HepG2 (cell line): ENCODE measurements around the gene VPS9D1. TPM values are rescaled to one million over a fixed set of nuclear protein-coding genes. Genes with fewer than 3 reads are reported as not detected.

Experiments
- ARNT ChIP-seq: fragments of 450-650 bp; IDR thresholded peaks from 2 replicates; pipeline ENCODE4 v1.6.1; 2017
- HBP1 ChIP-seq: IDR thresholded peaks from 2 replicates; pipeline ENCODE4 v1.6.1; 2016; ENCODE audit warnings: low read depth, control low read depth
- HMG20B ChIP-seq: conservative IDR thresholded peaks from 2 replicates; pipeline ENCODE4 v1.6.1; 2016; ENCODE audit warnings: missing genetic modification reagents, missing compliant biosample characterization
- PRDM15 ChIP-seq: sonication (generic); formaldehyde crosslinking; IDR thresholded peaks from 2 replicates; pipeline ENCODE4 v1.4.0; 2020; ENCODE audit warnings: missing genetic modification reagents
- RFXANK ChIP-seq: IDR thresholded peaks from 2 replicates; pipeline ENCODE4 v1.6.1; 2016
- SP5 ChIP-seq: IDR thresholded peaks from 2 replicates; pipeline ENCODE4 v1.6.1; 2016; ENCODE audit warnings: low read depth, borderline replicate concordance
- SRSF4 ChIP-seq: fragments of 200-400 bp; formaldehyde crosslinking; IDR thresholded peaks from one replicate; pipeline ENCODE4 v1.6.1; 2018; ENCODE audit warnings: mild to moderate bottlenecking, low read depth, low read length, moderate library complexity; ENCODE audit not compliant: poor library complexity, severe bottlenecking
- STAT6 ChIP-seq: sonication (generic); formaldehyde crosslinking; IDR thresholded peaks from 2 replicates; pipeline ENCODE4 v1.4.0; 2020; ENCODE audit warnings: missing genetic modification reagents, mild to moderate bottlenecking, borderline replicate concordance
- ZBTB37 ChIP-seq: sonication (generic); formaldehyde crosslinking; IDR thresholded peaks from 2 replicates; pipeline ENCODE4 v1.4.0; 2020; ENCODE audit warnings: mild to moderate bottlenecking, missing genetic modification reagents
- ZBTB46 ChIP-seq: sonication (generic); formaldehyde crosslinking; IDR thresholded peaks from 2 replicates; pipeline ENCODE4 v1.4.0; 2020; ENCODE audit warnings: mild to moderate bottlenecking, missing genetic modification reagents, borderline replicate concordance
- ZBTB8A ChIP-seq: sonication (generic); formaldehyde crosslinking; IDR thresholded peaks from 2 replicates; pipeline ENCODE4 v1.4.0; 2020; ENCODE audit warnings: mild to moderate bottlenecking, low read depth, missing genetic modification reagents, borderline replicate concordance
- ZNF441 ChIP-seq: sonication (generic); formaldehyde crosslinking; IDR thresholded peaks from 2 replicates; pipeline ENCODE4 v1.7.0; 2021; ENCODE audit warnings: missing genetic modification reagents, borderline replicate concordance
- ZNF589 ChIP-seq: sonication (generic); formaldehyde crosslinking; conservative IDR thresholded peaks from 2 replicates; pipeline ENCODE4 v1.8.0; 2022; ENCODE audit warnings: mild to moderate bottlenecking, moderate library complexity, missing genetic modification reagents
- ZSCAN25 ChIP-seq: sonication (generic); formaldehyde crosslinking; IDR thresholded peaks from 2 replicates; pipeline ENCODE4 v1.8.0; 2022; ENCODE audit warnings: mild to moderate bottlenecking, missing genetic modification reagents
- polyA plus RNA-seq, 8 experiments: library from polyadenylated mRNA; depleted of rRNA in 3 of 8; stranded (reverse) in 7 of 8; unstranded in 1 of 8; fragments of >200 nt; fragmentation: Illumina TruSeq in 4 of 8; extraction: Trizol in 4 of 8; gene quantifications; 2 replicates each; pipeline versions ENCODE4 v1.2.1 to v1.2.3, GENCODE V29; 2011 to 2016; ENCODE audit warnings: low read depth in 4 of 8, missing spikeins in 1 of 8, mixed read lengths in 1 of 8; ENCODE audit not compliant: insufficient read depth in 1 of 8
- total RNA-seq, 5 experiments: library from RNA; depleted of rRNA; stranded (reverse); fragments of >200 nt; fragmentation: Illumina TruSeq; extraction: Trizol; gene quantifications; 2 replicates each; pipeline ENCODE4 v1.2.3, GENCODE V29; 2016; ENCODE audit warnings: low read depth in 1 of 5

VPS9D1 gene
- total and polyA plus RNA-seq, 2 of the 13 experiments (the other 11 are each of a cell fraction or from before 2014, with no cell fraction given): 10.1 to 13.2 TPM

GRCh38 chr16:89700649-89701424, 19.9 kb downstream of the VPS9D1 start (continued):
- TF ChIP-seq HBP1 (CRISPR knock-in tag) (peak; percentile 86), ZBTB8A (CRISPR knock-in tag) (no peak), HMG20B (CRISPR knock-in tag) (0 out of 2 replicates have a peak, but pooled peaks have one; percentile 37), RFXANK (CRISPR knock-in tag) (no peak), ZNF441 (CRISPR knock-in tag) (no peak), STAT6 (CRISPR knock-in tag) (no peak), ZSCAN25 (CRISPR knock-in tag) (0 out of 2 replicates have a peak, but pooled peaks have one; percentile 57), ZBTB46 (no peak), ZNF589 (CRISPR knock-in tag) (no peak; the same call in 1 of the 2 replicates), ARNT (no peak), ZBTB37 (CRISPR knock-in tag) (no peak), PRDM15 (CRISPR knock-in tag) (0 out of 2 replicates have a peak, but pooled peaks have one; percentile 15), SP5 (CRISPR knock-in tag) (peak; percentile 53; the same call in 1 of the 2 replicates), SRSF4 (no peak)
